H1 (cell line): ENCODE measurements around the gene ZNF232. TPM values are rescaled to one million over a fixed set of nuclear protein-coding genes. Genes with fewer than 3 reads are reported as not detected.

Experiments
- CTCF ChIA-PET: fragments of 300-600 bp; sonication (Branson Sonifier 250); formaldehyde crosslinking; loops from one replicate; lab custom pipeline; 2021; ENCODE audit not compliant: partially characterized antibody; lab: Charles Lee
- POLR2A ChIA-PET: fragments of 300-600 bp; sonication (Branson Sonifier 250); formaldehyde crosslinking; loops from one replicate; lab custom pipeline; 2021; ENCODE audit warnings: inconsistent platforms; ENCODE audit not compliant: partially characterized antibody; lab: Charles Lee
- DNase-seq, 2 experiments: peaks; one replicate each; pipeline versions ENCODE4 v3.0.0 to v3.0.0-alpha.2; 2010 to 2022; ENCODE audit warnings: low spot score in 2 of 2, low read depth in 1 of 2, mixed read lengths in 1 of 2
- FAIRE-seq: peaks from 2 replicates; lab custom pipeline; 2011; peaks lifted over from hg19 to GRCh38; lab: Jason Lieb, UNC
- H2AFZ ChIP-seq: 2 replicates; pipeline ENCODE4 v1.8.1; 2012; ENCODE audit warnings: low read length, inconsistent platforms
- H2AK5ac ChIP-seq: 2 replicates; pipeline ENCODE4 v1.6.1; 2013; ENCODE audit warnings: low read depth, low read length
- H2BK120ac ChIP-seq: replicated peaks from 2 replicates; pipeline ENCODE3; 2013; ENCODE audit warnings: low read depth, low read length, inconsistent platforms
- H2BK12ac ChIP-seq: 2 replicates; pipeline ENCODE4 v1.6.1; 2013; ENCODE audit warnings: low read depth, low read length
- H2BK15ac ChIP-seq: 2 replicates; pipeline ENCODE4 v1.6.1; 2013; ENCODE audit warnings: low read length
- H2BK20ac ChIP-seq: 2 replicates; pipeline ENCODE4 v1.6.1; 2013; ENCODE audit warnings: low read length
- H2BK5ac ChIP-seq: 2 replicates; pipeline ENCODE4 v1.6.1; 2013; ENCODE audit warnings: low read depth, low read length
- H3K14ac ChIP-seq: 2 replicates; pipeline ENCODE4 v1.6.1; 2013; ENCODE audit warnings: inconsistent platforms; ENCODE audit not compliant: insufficient read length
- H3K18ac ChIP-seq: 2 replicates; pipeline ENCODE4 v1.6.1; 2013; ENCODE audit warnings: low read length; ENCODE audit errors: extremely low read depth
- H3K23ac ChIP-seq: 2 replicates; pipeline ENCODE4 v1.6.1; 2013; ENCODE audit warnings: inconsistent platforms; ENCODE audit not compliant: insufficient read length
- H3K23me2 ChIP-seq: 2 replicates; pipeline ENCODE4 v1.6.1; 2013; ENCODE audit warnings: low read depth, low read length
- H3K27ac ChIP-seq: 2 replicates; pipeline ENCODE4 v1.6.1; 2011; ENCODE audit warnings: low read depth, low read length, inconsistent platforms
- H3K27me3 ChIP-seq, 4 experiments: replicated peaks in 1 of 4; 1 replicate in 1 of 4; 2 replicates in 3 of 4; pipeline versions ENCODE4 v1.6.1 to v1.8.1; 2011 to 2013; ENCODE audit warnings: low read length in 3 of 4, mild to moderate bottlenecking in 3 of 4, inconsistent platforms in 2 of 4, mixed read lengths in 2 of 4, moderate library complexity in 1 of 4; ENCODE audit not compliant: control insufficient read depth in 3 of 4, insufficient read depth in 3 of 4; ENCODE audit errors: extremely low read depth in 1 of 4
- H3K36me3 ChIP-seq, 4 experiments: 2 replicates each; pipeline versions ENCODE4 v1.6.1 to v1.8.1; 2011 to 2013; ENCODE audit warnings: mild to moderate bottlenecking in 4 of 4, low read length in 3 of 4, moderate library complexity in 2 of 4, control low read depth in 1 of 4, inconsistent platforms in 1 of 4; ENCODE audit not compliant: insufficient read depth in 4 of 4, control insufficient read depth in 2 of 4
- H3K4ac ChIP-seq: replicated peaks from 2 replicates; pipeline ENCODE3; 2013; ENCODE audit warnings: low read length, low read depth, mixed read lengths, inconsistent platforms; ENCODE audit not compliant: insufficient read length
- H3K4me1 ChIP-seq, 4 experiments: replicated peaks in 1 of 4; 1 replicate in 1 of 4; 2 replicates in 3 of 4; pipeline versions ENCODE4 v1.6.1 to v1.8.1; 2011 to 2013; ENCODE audit warnings: low read length in 3 of 4, inconsistent platforms in 2 of 4, mixed read lengths in 1 of 4; ENCODE audit not compliant: insufficient read depth in 4 of 4, control insufficient read depth in 3 of 4
- H3K4me2 ChIP-seq, 2 experiments: 2 replicates each; pipeline versions ENCODE4 v1.6.1 to v1.8.1; 2011 to 2013; ENCODE audit warnings: low read depth in 2 of 2, low read length in 2 of 2, control low read depth in 1 of 2, inconsistent platforms in 1 of 2, mild to moderate bottlenecking in 1 of 2; ENCODE audit not compliant: insufficient read depth in 1 of 2
- H3K4me3 ChIP-seq, 4 experiments: fragments of 200-600, 300-600 bp in 1 of 4; sonication (generic), shearing (Covaris generic), sonication (Bioruptor Twin) in 1 of 4; 2 replicates each; pipeline versions ENCODE4 v1.5.1 to v1.8.1; 2011 to 2016; ENCODE audit warnings: low read length in 4 of 4, low read depth in 3 of 4, control low read depth in 2 of 4, inconsistent platforms in 2 of 4, mild to moderate bottlenecking in 2 of 4, mixed read lengths in 1 of 4, moderate library complexity in 1 of 4; ENCODE audit not compliant: insufficient read depth in 2 of 4; ENCODE audit errors: extremely low read depth in 1 of 4
- H3K56ac ChIP-seq: replicated peaks from 2 replicates; pipeline ENCODE3; 2013; ENCODE audit warnings: low read depth, mild to moderate bottlenecking, mixed read lengths, low read length, inconsistent platforms; ENCODE audit not compliant: insufficient read length
- H3K79me1 ChIP-seq: 2 replicates; pipeline ENCODE4 v1.6.1; 2013; ENCODE audit warnings: low read depth, low read length, control low read depth
- H3K79me2 ChIP-seq, 2 experiments: 2 replicates each; pipeline versions ENCODE4 v1.6.1 to v1.8.1; 2012 to 2013; ENCODE audit warnings: low read length in 2 of 2, mild to moderate bottlenecking in 2 of 2, inconsistent platforms in 1 of 2; ENCODE audit not compliant: insufficient read depth in 2 of 2, control insufficient read depth in 1 of 2
- H3K9ac ChIP-seq, 4 experiments: replicated peaks in 1 of 4; 1 replicate in 1 of 4; 2 replicates in 3 of 4; pipeline versions ENCODE4 v1.6.1 to v1.8.1; 2011 to 2013; ENCODE audit warnings: low read depth in 3 of 4, low read length in 3 of 4, control low read depth in 2 of 4, mild to moderate bottlenecking in 2 of 4, moderate library complexity in 2 of 4, inconsistent platforms in 1 of 4; ENCODE audit errors: extremely low read depth in 1 of 4
- H3K9me3 ChIP-seq, 2 experiments: 2 replicates each; pipeline versions ENCODE4 v1.6.1 to v1.8.1; 2012 to 2013; ENCODE audit warnings: mild to moderate bottlenecking in 2 of 2, moderate library complexity in 2 of 2, control low read depth in 1 of 2, inconsistent platforms in 1 of 2, low read depth in 1 of 2, low read length in 1 of 2, mixed read lengths in 1 of 2; ENCODE audit not compliant: insufficient read depth in 2 of 2
- H4K20me1 ChIP-seq, 2 experiments: replicated peaks in 1 of 2; 2 replicates each; pipeline versions ENCODE3 to v1.8.1; 2011 to 2013; ENCODE audit warnings: inconsistent platforms in 2 of 2, low read length in 2 of 2, mild to moderate bottlenecking in 1 of 2; ENCODE audit not compliant: insufficient read depth in 2 of 2, control insufficient read depth in 1 of 2
- H4K5ac ChIP-seq: 2 replicates; pipeline ENCODE4 v1.6.1; 2013; ENCODE audit warnings: low read length, low read depth, mixed read lengths, inconsistent platforms; ENCODE audit not compliant: insufficient read length
- H4K8ac ChIP-seq: 2 replicates; pipeline ENCODE4 v1.8.0; 2013; ENCODE audit warnings: mild to moderate bottlenecking, moderate library complexity, low read length, inconsistent platforms; ENCODE audit not compliant: insufficient read depth; ENCODE audit errors: extremely low read depth
- H4K91ac ChIP-seq: replicated peaks from 2 replicates; pipeline ENCODE3; 2013; ENCODE audit warnings: low read length, mixed read lengths, inconsistent platforms; ENCODE audit not compliant: insufficient read length
- EGR1 ChIP-seq: IDR thresholded peaks from 2 replicates; pipeline ENCODE4 v1.6.1; 2011; ENCODE audit warnings: low read depth, low read length, borderline replicate concordance
- FOSL1 ChIP-seq: IDR thresholded peaks from 2 replicates; pipeline ENCODE4 v1.6.1; 2011; ENCODE audit warnings: mild to moderate bottlenecking, low read depth, low read length, moderate library complexity; ENCODE audit not compliant: insufficient read depth
- NANOG ChIP-seq: IDR thresholded peaks from 2 replicates; pipeline ENCODE4 v1.6.1; 2011; ENCODE audit warnings: low read length, low read depth, mild to moderate bottlenecking, inconsistent platforms; ENCODE audit not compliant: insufficient read depth, poor library complexity, severe bottlenecking
- POLR2A ChIP-seq, 2 experiments: IDR thresholded peaks; 1 replicate in 1 of 2; 2 replicates in 1 of 2; pipeline ENCODE4 v1.6.1; 2011; ENCODE audit warnings: low read depth in 2 of 2, low read length in 2 of 2, mild to moderate bottlenecking in 2 of 2; ENCODE audit errors: control extremely low read depth in 1 of 2
- RXRA ChIP-seq: IDR thresholded peaks from 2 replicates; pipeline ENCODE4 v1.6.1; 2011; ENCODE audit warnings: low read depth, mild to moderate bottlenecking, low read length, moderate library complexity; ENCODE audit not compliant: insufficient read depth
- SUZ12 ChIP-seq: fragments of 200-600 bp; sonication (generic); IDR thresholded peaks from 2 replicates; pipeline ENCODE4 v1.6.1; 2012; ENCODE audit warnings: mild to moderate bottlenecking, inconsistent platforms, low read length, moderate library complexity, mixed read lengths
- ZNF274 ChIP-seq: IDR thresholded peaks from 2 replicates; pipeline ENCODE4 v1.7.0; 2012; ENCODE audit warnings: low read length, borderline replicate concordance; ENCODE audit errors: extremely low read depth
- WGBS, 2 experiments: shearing (Covaris generic) in 1 of 2; methylation state at CpG; one replicate each; pipeline versions ENCODE4 v1.1.6 to v1.1.7; 2013 to 2015; ENCODE audit warnings: low lambda C conversion rate in 2 of 2, mixed read lengths in 2 of 2, inconsistent platforms in 1 of 2, low coverage in 1 of 2, missing lambda C conversion rate in 1 of 2; ENCODE audit not compliant: insufficient replicate concordance in 2 of 2, insufficient coverage in 1 of 2, insufficient read length in 1 of 2; ENCODE audit errors: extremely low coverage in 1 of 2, missing lambda C conversion rate in 1 of 2; 5-methylcytosine and 5-hydroxymethylcytosine counted together
- polyA plus RNA-seq, 7 experiments: library from polyadenylated mRNA; depleted of rRNA in 3 of 7; stranded (reverse) in 5 of 7; unstranded in 2 of 7; fragments of >200 nt in 5 of 7; fragments of 200-250 nt in 2 of 7; gene quantifications; 1 replicate in 5 of 7; 2 replicates in 1 of 7; 4 replicates in 1 of 7; pipeline versions ENCODE4 v1.2.1 to v1.2.3, GENCODE V29; 2011 to 2013; ENCODE audit warnings: missing spikeins in 2 of 7, mixed read lengths in 2 of 7
- total RNA-seq: library from RNA; stranded (reverse); fragmentation: NEBNext Ultra II Directional; extraction: Animal tissue kit (Norgen Biotek cat#: 25700); gene quantifications from 2 replicates; pipeline ENCODE4 v1.2.1, GENCODE V29; 2021
- TF ChIP-seq, protein P1 (sequence below): IDR thresholded peaks from 2 replicates; pipeline ENCODE4 v1.6.1; 2012; ENCODE audit warnings: inconsistent platforms

Gene ZNF232
- total and polyA plus RNA-seq, 2 of the 8 experiments (the other 6 are each of a cell fraction or from before 2014, with no cell fraction given): 11.1 to 41.0 TPM

DNA sequence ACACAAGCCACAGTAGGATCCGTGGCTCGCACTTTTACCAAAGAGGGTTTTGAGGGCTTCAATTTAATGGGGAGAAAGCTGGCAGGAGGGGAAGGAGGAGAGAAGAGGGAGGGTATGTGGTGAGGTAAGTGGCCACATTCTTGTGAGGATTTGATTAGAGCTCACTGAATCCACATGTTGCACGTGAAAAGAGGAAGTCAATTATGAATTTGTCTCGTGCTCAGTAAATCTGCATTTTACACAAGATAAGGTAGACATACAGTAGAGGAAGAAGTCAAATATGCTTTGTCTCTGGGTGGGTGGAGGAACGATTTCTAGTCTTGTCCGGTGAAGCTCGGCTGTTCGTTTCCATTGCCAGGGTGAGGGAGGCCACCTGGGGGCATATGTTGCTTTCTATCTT is 862 bp downstream of the ZNF232 start:
- Histone ChIP-seq H3K79me1 (peaks cover 6% of the 10 kb centered on the region), H4K91ac (no peak overlapping the region), H2AFZ (peak overlapping the region; percentile 47; the same call in 1 of the 2 replicates), H3K23me2 (peaks cover 12% of the 10 kb centered on the region), H4K8ac (no peak overlapping the region), H3K9me3 (peaks cover 5 to 8% of the 10 kb centered on the region in 2 experiments; a peak in 2 of 4 replicates), H3K4me3 (peak overlapping the region; percentile 70 to 79 (median 74)), H3K4me2 (peak overlapping the region; percentile 85 to 88), H3K9ac (peak overlapping the region in 3 of 4 experiments; percentile 60 to 86 (median 82); a peak in 6 of 7 replicates), H2BK20ac (no peak overlapping the region), H3K27ac (no peak overlapping the region; the same call in 1 of the 2 replicates), H3K36me3 (peaks cover 14 to 36% (median 28%) of the 10 kb centered on the region in 4 experiments; a peak in 7 of 8 replicates), H2BK15ac (no peak overlapping the region), H2BK5ac (no peak overlapping the region), H3K4ac (no peak overlapping the region), H3K4me1 (peaks cover 0 to 5% (median 2%) of the 10 kb centered on the region in 4 experiments; a peak in 2 of 7 replicates), H4K5ac (no peak overlapping the region), H3K18ac (peak overlapping the region; percentile 48; the same call in 1 of the 2 replicates), H4K20me1 (peaks cover 0 to 3% of the 10 kb centered on the region in 2 experiments), H3K14ac (no peak overlapping the region), H2BK12ac (peak overlapping the region; percentile 80), H2AK5ac (0 out of 2 replicates have a peak overlapping the region, but pooled peaks have one; percentile 60), H3K56ac (no peak overlapping the region), H3K27me3 (no peaks in the 10 kb centered on the region), H3K79me2 (peaks cover 0 to 17% of the 10 kb centered on the region in 2 experiments; a peak in 2 of 4 replicates), H3K23ac (no peak overlapping the region), H2BK120ac (no peak overlapping the region)
- TF ChIP-seq EGR1 (no peak), ZNF274 (no peak), RXRA (no peak), POLR2A (IDR thresholded peaks at IDR 0.05; ENCODE audit: control extremely low read depth in 1 of 2, low read depth in 2 of 2, low read length in 2 of 2) (no peak; a peak in 1 of 3 replicates), SUZ12 (no peak), FOSL1 (no peak), NANOG (no peak)
- TF ChIP-seq, protein P1, sequence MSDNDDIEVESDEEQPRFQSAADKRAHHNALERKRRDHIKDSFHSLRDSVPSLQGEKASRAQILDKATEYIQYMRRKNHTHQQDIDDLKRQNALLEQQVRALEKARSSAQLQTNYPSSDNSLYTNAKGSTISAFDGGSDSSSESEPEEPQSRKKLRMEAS: peak; percentile 45; the same call in 1 of the 2 replicates
- FAIRE-seq (peak; percentile 50), DNase-seq (no peak)
- CTCF ChIA-PET: interaction anchor here (1.2 to 1.7 kb wide), 3 partner anchors 11 to 49 kb away, joined by 3 to 4 read pairs (median 3); no protein-coding TSS in a partner anchor
- POLR2A ChIA-PET: interaction anchor here (0.7 to 3.7 kb wide), 13 partner anchors 9 to 162 kb away, joined by 3 to 28 read pairs (median 5); partner anchors contain the start of genes PFN1 and ZNF594
- 33% methylated on average over 8 of the region's 8 CpGs; no CpG with 5 or more reads in 1 of the 2 experiments for WGBS, 2 experiments
